Transverse colon (tissue), 4 donors: ENCODE data around the gene FXYD7. TPM values are rescaled to one million over a fixed set of nuclear protein-coding genes. Genes with fewer than 3 reads are reported as not detected.
A peak's percentile ranks its signal among the peaks of the same experiment; 100 is the strongest.

Source experiments
- DNase-seq: peaks from one replicate; pipeline ENCODE4 v3.0.0-alpha.2; 2019
- H3K27ac ChIP-seq, 4 donors: fragments of 200-600 bp; sonication (generic); 2 replicates each; pipeline ENCODE4 v1.5.1; 2016 to 2018; ENCODE audit warnings: inconsistent platforms in 4 of 4
- H3K27me3 ChIP-seq: fragments of 200-600 bp; sonication (generic); 2 replicates; pipeline ENCODE4 v1.5.1; 2017; ENCODE audit warnings: inconsistent platforms
- H3K36me3 ChIP-seq, 4 donors: fragments of 200-600 bp; sonication (generic); 2 replicates each; pipeline ENCODE4 v1.5.1; 2017 to 2019; ENCODE audit warnings: inconsistent platforms in 4 of 4
- H3K4me1 ChIP-seq, 4 donors: fragments of 200-600 bp; sonication (generic); 2 replicates each; pipeline ENCODE4 v1.5.1; 2017 to 2020; ENCODE audit warnings: inconsistent platforms in 4 of 4
- H3K4me3 ChIP-seq, 4 donors: fragments of 200-600 bp; sonication (generic); 1 replicate in 1 of 4; 2 replicates in 3 of 4; pipeline versions ENCODE4 v1.5.1 to v1.6.1; 2017 to 2019; ENCODE audit warnings: inconsistent platforms in 4 of 4
- H3K9me3 ChIP-seq, 2 donors: fragments of 200-600 bp; sonication (generic); 2 replicates each; pipeline ENCODE4 v1.5.1; 2017 to 2019; ENCODE audit warnings: inconsistent platforms in 2 of 2
- CTCF ChIP-seq, 5 experiments: fragments of 200-600 bp in 3 of 5; fragments of 450-650 bp in 2 of 5; sonication (generic) in 3 of 5; IDR thresholded peaks; 1 replicate in 2 of 5; 2 replicates in 3 of 5; pipeline ENCODE4 v1.5.1; 2016 to 2017; ENCODE audit warnings: antibody characterized with exemption in 5 of 5, inconsistent platforms in 3 of 5, mild to moderate bottlenecking in 2 of 5, moderate library complexity in 1 of 5
- EP300 ChIP-seq: sonication (generic); formaldehyde crosslinking; IDR thresholded peaks from one replicate; pipeline ENCODE4 v1.6.1; 2017; ENCODE audit warnings: antibody characterized with exemption, low read depth
- POLR2A ChIP-seq: fragments of 450-650 bp; IDR thresholded peaks from one replicate; pipeline ENCODE4 v1.6.1; 2016; ENCODE audit warnings: antibody characterized with exemption, mild to moderate bottlenecking, moderate library complexity
- POLR2AphosphoS5 ChIP-seq, 3 donors: sonication (generic); formaldehyde crosslinking; IDR thresholded peaks; one replicate each; pipeline ENCODE4 v1.6.1; 2016; ENCODE audit warnings: antibody characterized with exemption in 3 of 3
- whole genome bisulfite sequencing, 2 donors: methylation state at CpG; one replicate each; pipeline ENCODE4 v1.1.5; 2018; ENCODE audit warnings: low coverage in 1 of 2; 5-methylcytosine and 5-hydroxymethylcytosine counted together
- in situ Hi-C, 4 donors: fragments of 200-750 bp; cut with MboI; loops; one replicate each; pipeline versions ENCODE4 v1.15.0 to v1.15.1; 2017; ENCODE audit warnings: low sequenced_read_pairs in 3 of 4, low pct_ligation_motif_present in 1 of 4, low pct_unique_long_range_greater_than_20kb in 1 of 4
- intact Hi-C: fragments of 100-400 bp; cut with DNase I; formaldehyde crosslinking; loops from one replicate; pipeline ENCODE4 v1.15.1; 2023; ENCODE audit warnings: low total_unique reads
- total RNA-seq, 4 donors: library from RNA; depleted of rRNA; stranded (reverse); fragments of >200 nt; gene quantifications; one replicate each; pipeline ENCODE4 v1.1.0, GENCODE V29; 2016

Gene FXYD7
- total RNA-seq, 4 donors from 2014 or later = not detected

- intact Hi-C loops (no loop called here), in situ Hi-C loops (no loop called here)
- Histone ChIP-seq H3K4me1 (peaks cover 10 to 55% (median 50%) of the 10 kb centered on the region in 4 donors), H3K4me3 (peak overlapping the region in 1 of 4 donors; percentile 65), H3K9me3 (no peaks in the 10 kb centered on the region), H3K36me3 (no peaks in the 10 kb centered on the region), H3K27me3 (no peaks in the 10 kb centered on the region), H3K27ac (peak overlapping the region; percentile 88 to 95 (median 91))
- TF ChIP-seq POLR2AphosphoS5 (IDR thresholded peaks at IDR 0.05) = peak in 2 of 3 donors; percentile 19 to 43
- no peak for TF ChIP-seq CTCF (IDR thresholded peaks at IDR 0.05)
- no peak for DNase-seq
- WGBS, 2 donors = 36% methylated on average over 7 of the region's 7 CpGs; no CpG with 5 or more reads in 1 of the 2 donors
Observed at GRCh38 chr19:35120492-35120891, 22.6 kb upstream of the FXYD7 start.

DNA sequence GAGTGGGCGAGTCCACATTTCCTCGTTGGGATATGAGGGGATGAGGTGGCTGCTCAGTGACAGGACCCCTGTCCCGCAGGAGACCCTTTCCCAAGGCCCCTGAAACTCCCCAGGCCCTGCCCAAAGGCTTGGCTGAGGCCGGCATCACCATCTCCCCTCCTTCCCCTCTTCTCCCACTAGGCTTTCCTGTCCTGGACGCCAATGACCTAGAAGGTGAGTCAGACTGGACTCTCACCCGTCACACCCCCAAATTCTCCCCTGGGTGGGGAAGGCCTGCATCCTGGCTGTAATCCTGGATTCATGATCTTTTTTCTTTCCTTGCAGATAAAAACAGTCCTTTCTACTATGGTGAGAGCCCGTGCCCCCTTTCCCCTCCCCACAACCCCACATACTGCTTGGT, 22.2 kb upstream of the FXYD7 start:
- Histone ChIP-seq H3K9me3 (no peaks in the 10 kb centered on the region), H3K27me3 (no peaks in the 10 kb centered on the region), H3K27ac (peak overlapping the region; percentile 88 to 95 (median 91)), H3K4me1 (peaks cover 10 to 59% (median 54%) of the 10 kb centered on the region in 4 donors), H3K36me3 (no peaks in the 10 kb centered on the region), H3K4me3 (peak overlapping the region in 1 of 4 donors; percentile 65)
- TF ChIP-seq EP300 (no peak), POLR2AphosphoS5 (IDR thresholded peaks at IDR 0.05) (peak in 2 of 3 donors; percentile 41 to 70), POLR2A (peak; percentile 12), CTCF (IDR thresholded peaks at IDR 0.05) (no peak)
- in situ Hi-C loops (no loop called here), intact Hi-C loops (no loop called here)
- WGBS, 2 donors = 49% methylated on average over 7 of the region's 7 CpGs; no CpG with 5 or more reads in 1 of the 2 donors
- peak; percentile 67 for DNase-seq

GRCh38 chr19:35122687-35123551, 20.1 kb upstream of the FXYD7 start:
- Histone ChIP-seq H3K9me3 (no peaks in the 10 kb centered on the region), H3K27me3 (no peaks in the 10 kb centered on the region), H3K4me3 (no peak overlapping the region), H3K27ac (peak overlapping the region; percentile 88 to 95 (median 91)), H3K4me1 (peaks cover 10 to 79% (median 59%) of the 10 kb centered on the region in 4 donors), H3K36me3 (no peaks in the 10 kb centered on the region)
- no peak for DNase-seq
- intact Hi-C loops (no loop called here), in situ Hi-C loops (no loop called here)
- no peak for TF ChIP-seq CTCF (IDR thresholded peaks at IDR 0.05)
- TF ChIP-seq POLR2AphosphoS5 (IDR thresholded peaks at IDR 0.05) = peak in 1 of 3 donors; percentile 3
- 78% methylated on average over 18 of the region's 19 CpGs; no CpG with 5 or more reads in 1 of the 2 donors for WGBS, 2 donors

DNA sequence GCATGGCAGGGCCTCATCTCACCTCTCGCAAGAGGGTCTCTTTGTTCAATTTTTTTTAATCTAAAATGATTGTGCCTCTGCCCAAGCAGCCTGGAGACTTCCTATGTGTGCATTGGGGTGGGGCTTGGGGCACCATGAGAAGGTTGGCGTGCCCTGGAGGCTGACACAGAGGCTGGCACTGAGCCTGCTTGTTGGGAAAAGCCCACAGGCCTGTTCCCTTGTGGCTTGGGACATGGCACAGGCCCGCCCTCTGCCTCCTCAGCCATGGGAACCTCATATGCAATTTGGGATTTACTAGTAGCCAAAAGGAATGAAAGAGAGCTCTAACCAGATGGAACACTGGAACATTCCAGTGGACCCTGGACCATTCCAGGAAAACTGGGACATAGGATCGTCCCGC, 19.5 kb upstream of the FXYD7 start:
- no peaks in the 10 kb centered on the region for H3K36me3 ChIP-seq
- H3K4me3 ChIP-seq = no peak overlapping the region
- in situ Hi-C loops (no loop called here), intact Hi-C loops (no loop called here)
- H3K9me3 ChIP-seq = no peaks in the 10 kb centered on the region
- DNase-seq = peak; percentile 71
- H3K4me1 ChIP-seq = peaks cover 13 to 86% (median 61%) of the 10 kb centered on the region in 4 donors
- WGBS, 2 donors = 63% methylated on average over 5 of the region's 5 CpGs; no CpG with 5 or more reads in 1 of the 2 donors
- no peak for TF ChIP-seq POLR2A
- TF ChIP-seq CTCF (IDR thresholded peaks at IDR 0.05) = no peak
- TF ChIP-seq EP300 = no peak
- peak in 1 of 3 donors; percentile 58 for TF ChIP-seq POLR2AphosphoS5 (IDR thresholded peaks at IDR 0.05)
- no peaks in the 10 kb centered on the region for H3K27me3 ChIP-seq
- H3K27ac ChIP-seq = peak overlapping the region; percentile 88 to 95 (median 91)
